T follicular helper cell (primary cell): ENCODE data around the gene PALD1.

Source experiments
- DNase-seq: peaks from one replicate; pipeline ENCODE4 v3.0.0-alpha.2; 2020; ENCODE audit warnings: low read depth

PALD1 gene

GRCh38 chr10:70457759-70458305 lies 20.7 kb upstream of the PALD1 start:
- DNase-seq: no peak

GRCh38 chr10:70458329-70459060 lies 20.1 kb upstream of the PALD1 start:
- no peak for DNase-seq

GRCh38 chr10:70459061-70459773 lies 19.4 kb upstream of the PALD1 start:
- no peak for DNase-seq

- no peak for DNase-seq
Measured at GRCh38 chr10:70459774-70460490, 18.6 kb upstream of the PALD1 start.

- DNase-seq: no peak
Measured at GRCh38 chr10:70461397-70462348, 16.9 kb upstream of the PALD1 start.

GRCh38 chr10:70462349-70462984 lies 16.1 kb upstream of the PALD1 start:
- no peak for DNase-seq

- no peak for DNase-seq
Measured at GRCh38 chr10:70465278-70465677, 13.3 kb upstream of the PALD1 start.

- no peak for DNase-seq
Measured at GRCh38 chr10:70465832-70466231, 12.7 kb upstream of the PALD1 start.

GRCh38 chr10:70466951-70467350 lies 11.6 kb upstream of the PALD1 start:
- no peak for DNase-seq

GRCh38 chr10:70472799-70473454 lies 5.6 kb upstream of the PALD1 start:
- DNase-seq: no peak

GRCh38 chr10:70474780-70475179 lies 3.8 kb upstream of the PALD1 start:
- no peak for DNase-seq

- no peak for DNase-seq
Measured at GRCh38 chr10:70475661-70476060, 2.9 kb upstream of the PALD1 start.

- DNase-seq: no peak
Measured at GRCh38 chr10:70476249-70477035, 2.1 kb upstream of the PALD1 start.

- peak; percentile 72 for DNase-seq
Measured at GRCh38 chr10:70477661-70478162, 855 bp upstream of the PALD1 start.

- no peak for DNase-seq
Measured at GRCh38 chr10:70479165-70479581, 606 bp downstream of the PALD1 start.

- no peak for DNase-seq
Measured at GRCh38 chr10:70479626-70480238, 1.2 kb downstream of the PALD1 start.

GRCh38 chr10:70480239-70480861 lies 1.8 kb downstream of the PALD1 start:
- no peak for DNase-seq

GRCh38 chr10:70481105-70481504 lies 2.5 kb downstream of the PALD1 start:
- DNase-seq: no peak
